ENCODE data around the gene SEC24A.
"Not testable (repeated sequence)": the region's sequence is repeated elsewhere in the genome, so short reads cannot be mapped to it uniquely, and the experiment has no call there.

Gene SEC24A

DNA sequence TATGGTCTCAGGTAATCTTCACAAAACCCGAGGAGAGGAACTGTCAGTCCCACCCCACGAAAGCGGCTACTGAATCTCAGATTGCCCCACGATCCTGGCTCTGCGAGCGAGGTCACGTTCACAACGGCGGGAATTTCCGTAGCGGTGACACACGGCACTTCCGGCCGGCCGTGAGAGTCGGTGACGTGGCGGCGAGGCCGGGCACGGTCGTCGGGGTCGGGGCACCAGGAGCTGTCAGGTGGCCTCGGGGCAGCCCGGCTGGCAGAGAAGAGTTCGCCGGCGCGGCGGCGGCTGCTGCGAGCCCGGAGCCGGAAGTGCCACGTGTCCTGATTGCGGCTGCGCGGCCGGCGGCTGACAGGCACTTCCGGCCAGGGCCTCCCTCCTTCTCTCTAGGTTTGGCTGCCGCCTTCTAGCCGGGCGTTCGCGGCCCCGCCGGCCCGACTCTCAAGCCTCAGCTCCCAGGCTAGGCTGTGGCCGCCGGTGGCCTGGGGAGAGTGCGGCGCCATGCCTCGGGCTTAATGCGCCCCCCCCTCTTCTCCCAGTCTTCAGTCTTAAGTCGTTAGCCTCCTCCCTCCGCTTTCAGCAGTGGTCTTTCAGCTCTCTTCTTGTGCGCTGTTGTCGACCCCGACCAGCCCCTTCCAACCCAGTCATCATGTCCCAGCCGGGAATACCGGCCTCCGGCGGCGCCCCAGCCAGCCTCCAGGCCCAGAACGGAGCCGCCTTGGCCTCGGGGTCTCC, at the start of gene SEC24A:
Gene SEC24A, plus strand, starts transcription at position 361 of the 738 bp plus-strand sequence. Its CDS starts 292 bp downstream, at position 653.
- peak within 1 kb of the TSS; percentile 96 for H3K4me3 ChIP-seq (ENCODE audit: low read depth, low read length)

DNA sequence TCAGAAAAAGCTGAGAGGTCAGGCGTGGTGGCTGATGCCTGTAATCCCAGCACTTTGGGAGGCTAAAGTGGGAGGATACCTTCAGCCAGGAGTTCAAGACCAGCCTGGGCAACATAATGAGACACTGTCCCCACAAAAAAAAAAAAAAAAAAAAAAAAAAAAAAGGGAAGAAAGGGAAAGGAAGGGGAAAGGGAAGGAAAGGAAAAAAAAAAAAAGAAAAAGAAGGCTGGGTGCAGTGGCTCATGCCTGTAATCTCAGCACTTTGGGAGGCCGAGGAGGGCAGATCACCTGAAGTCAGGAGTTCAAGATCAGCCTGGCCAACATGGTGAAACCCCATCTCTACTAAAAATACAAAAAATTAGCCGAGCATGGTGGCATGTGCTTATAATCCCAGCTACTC, 48.8 kb upstream of the SEC24A start:
- H3K4me3 ChIP-seq (ENCODE audit: low read depth, low read length), result not testable (repeated sequence)

DNA sequence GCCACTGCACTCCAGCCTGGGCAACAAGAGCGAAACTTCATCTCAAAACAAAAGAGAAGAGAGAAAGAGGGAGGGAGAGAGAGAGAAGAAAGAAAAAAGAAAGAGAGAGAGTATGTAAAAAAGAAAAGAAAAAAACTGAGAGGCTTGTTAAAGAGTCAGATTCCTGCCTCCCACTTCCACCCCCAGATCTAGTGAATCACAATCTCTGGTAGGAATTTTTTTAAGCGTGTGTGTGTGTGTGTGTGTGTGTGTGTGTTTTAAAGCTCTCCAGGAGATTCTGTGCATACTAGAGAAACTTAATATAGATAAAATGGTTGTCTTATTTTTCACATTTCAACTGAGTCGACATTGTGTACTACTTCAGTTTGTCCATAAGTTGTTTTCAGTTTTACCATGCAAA, 48.0 kb upstream of the SEC24A start:
- H3K4me3 ChIP-seq (ENCODE audit: low read depth, low read length), result no peak overlapping the region

DNA sequence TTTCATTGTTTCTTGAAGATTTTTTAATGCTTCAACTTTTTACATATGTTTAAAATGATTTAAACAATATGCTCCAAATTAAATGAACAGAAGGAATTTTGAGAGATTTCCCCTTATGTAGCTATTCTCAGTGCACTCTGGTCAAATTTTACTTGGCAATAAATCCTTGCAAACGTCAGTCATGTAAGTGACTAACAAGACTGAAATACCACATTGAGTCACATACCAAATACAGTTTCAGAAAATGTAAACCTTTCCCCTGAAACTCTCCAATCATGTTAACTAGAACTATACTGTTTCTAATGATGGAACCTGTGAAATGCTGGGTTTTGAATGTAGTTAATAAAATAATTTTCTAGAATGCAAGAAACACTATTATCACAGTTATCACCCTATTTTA, 45.5 kb upstream of the SEC24A start:
- H3K4me3 ChIP-seq (ENCODE audit: low read depth, low read length), result no peak overlapping the region

DNA sequence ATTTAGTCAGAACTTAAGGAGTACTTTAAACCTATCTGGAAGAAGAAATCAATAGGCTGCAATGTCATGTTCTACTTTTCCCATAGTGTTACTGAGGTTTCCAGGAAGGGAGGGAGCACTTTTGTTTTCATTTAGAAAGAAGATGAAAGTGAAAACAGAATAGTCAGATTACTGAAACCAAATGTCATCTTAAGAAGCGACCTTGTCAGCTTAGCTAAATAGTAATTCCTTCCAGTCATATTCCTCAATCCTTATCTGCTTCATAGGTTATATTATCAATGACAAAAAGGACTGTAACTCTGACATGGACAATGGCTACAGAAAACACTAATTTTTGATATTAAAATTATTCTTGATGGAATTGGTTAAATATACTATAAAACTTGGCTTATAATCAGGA, 43.7 kb upstream of the SEC24A start:
- H3K4me3 ChIP-seq (ENCODE audit: low read depth, low read length), result no peak overlapping the region

DNA sequence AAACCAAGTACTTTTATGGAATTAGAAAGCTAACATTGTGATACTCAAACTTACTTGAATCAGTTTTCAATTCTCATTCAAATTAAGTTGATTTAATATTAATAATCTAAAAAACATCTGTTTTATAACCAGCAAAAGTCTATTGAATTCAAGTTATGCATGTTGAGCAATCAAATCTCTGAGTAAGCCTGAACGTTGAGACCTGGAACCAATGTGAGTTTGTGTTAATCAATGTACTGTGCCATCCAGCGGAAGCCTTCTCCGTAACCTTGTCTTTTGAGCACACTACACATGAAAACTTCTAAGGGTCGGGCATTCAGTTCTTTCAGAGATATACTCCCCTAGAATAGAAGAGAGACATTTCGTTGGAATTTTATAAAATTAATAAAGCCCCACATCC, 41.9 kb upstream of the SEC24A start:
- H3K4me3 ChIP-seq (ENCODE audit: low read depth, low read length), result no peak overlapping the region

DNA sequence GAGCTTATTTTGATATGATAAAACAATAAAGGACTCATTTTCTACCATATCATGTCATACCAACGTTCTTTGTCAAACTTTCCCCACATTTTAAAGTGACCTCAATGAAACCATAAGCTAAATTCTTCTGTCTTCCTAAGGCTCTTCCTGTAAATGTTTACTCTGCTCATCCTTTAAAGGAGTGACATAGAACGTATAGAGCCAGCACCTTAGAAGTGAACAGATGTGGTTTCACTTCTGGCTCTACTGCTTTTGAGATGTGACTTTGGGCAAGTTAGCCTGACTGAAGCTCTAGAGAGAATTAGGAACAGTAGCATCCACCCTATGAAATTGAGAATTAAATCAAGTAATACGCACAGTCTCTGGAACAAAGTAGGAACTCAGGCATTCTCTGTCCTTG, 40.0 kb upstream of the SEC24A start:
- no peak overlapping the region for H3K4me3 ChIP-seq (ENCODE audit: low read depth, low read length)

DNA sequence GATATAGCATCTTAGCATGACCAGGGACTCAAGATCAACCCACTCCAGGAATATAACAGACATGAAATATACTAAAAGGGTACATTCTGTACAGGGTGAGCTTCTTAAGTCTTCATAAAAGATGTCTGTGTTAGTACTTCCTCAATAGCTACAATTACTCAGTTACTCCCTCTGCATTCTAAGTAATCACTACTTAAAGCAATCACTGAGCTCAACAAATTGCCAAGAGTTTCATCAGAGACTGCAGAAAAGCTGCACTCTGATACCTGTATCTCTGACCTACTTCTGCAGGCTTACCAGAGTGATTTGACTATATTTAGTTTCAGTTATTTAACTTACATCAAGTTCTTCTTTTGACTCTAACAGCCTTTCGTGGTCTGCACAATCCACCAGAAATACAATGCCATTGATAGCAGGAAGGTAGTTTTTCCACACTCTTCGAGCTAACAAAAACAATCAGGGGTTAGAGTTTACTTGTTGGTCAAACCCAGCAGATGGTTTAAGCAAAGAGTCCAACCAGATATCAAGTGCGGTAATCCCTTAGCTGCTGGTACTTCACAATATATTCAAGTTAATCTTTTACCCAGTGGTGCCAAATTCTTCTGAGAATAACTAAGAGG, 39.2 kb upstream of the SEC24A start:
- no peak overlapping the region for H3K4me3 ChIP-seq (ENCODE audit: low read depth, low read length)

DNA sequence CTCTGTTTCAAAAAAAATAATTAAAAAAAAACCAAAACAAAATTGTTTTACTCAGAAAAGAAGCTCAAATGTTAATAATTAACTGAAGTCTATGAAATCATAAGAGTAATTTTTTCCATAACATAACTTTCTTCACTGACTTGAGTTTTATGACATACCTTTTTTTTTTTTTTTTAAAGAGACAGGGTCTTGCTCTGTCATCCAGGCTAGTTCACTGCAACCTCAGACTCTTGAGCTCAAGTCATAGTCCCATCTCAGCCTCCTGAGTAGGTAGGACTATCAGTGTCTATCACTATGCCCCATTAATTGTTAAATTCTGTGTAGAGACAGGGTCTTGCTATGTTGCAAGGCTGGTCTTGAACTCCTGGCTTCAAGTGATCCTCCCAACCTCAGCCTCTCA, 37.9 kb upstream of the SEC24A start:
- H3K4me3 ChIP-seq (ENCODE audit: low read depth, low read length), result no peak overlapping the region

DNA sequence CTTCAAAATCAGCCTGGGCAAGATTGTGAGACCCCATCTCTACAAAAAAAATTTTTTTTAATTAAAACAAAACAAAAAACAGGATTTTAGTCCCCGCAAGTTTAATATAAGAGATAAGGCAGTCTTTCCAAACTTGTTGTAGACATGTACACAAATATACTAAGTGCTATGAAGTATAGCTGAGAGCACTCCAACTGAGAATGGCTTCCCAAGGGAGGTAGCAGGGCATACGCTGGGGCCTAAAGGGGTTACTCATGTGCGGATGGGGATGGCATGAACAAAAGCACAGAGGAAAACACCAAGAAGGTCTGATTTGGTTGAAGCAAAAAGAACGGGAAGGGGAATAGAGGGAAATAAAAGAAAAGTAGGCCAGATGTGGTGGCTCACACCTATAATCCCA, 37.1 kb upstream of the SEC24A start:
- no peak overlapping the region for H3K4me3 ChIP-seq (ENCODE audit: low read depth, low read length)

DNA sequence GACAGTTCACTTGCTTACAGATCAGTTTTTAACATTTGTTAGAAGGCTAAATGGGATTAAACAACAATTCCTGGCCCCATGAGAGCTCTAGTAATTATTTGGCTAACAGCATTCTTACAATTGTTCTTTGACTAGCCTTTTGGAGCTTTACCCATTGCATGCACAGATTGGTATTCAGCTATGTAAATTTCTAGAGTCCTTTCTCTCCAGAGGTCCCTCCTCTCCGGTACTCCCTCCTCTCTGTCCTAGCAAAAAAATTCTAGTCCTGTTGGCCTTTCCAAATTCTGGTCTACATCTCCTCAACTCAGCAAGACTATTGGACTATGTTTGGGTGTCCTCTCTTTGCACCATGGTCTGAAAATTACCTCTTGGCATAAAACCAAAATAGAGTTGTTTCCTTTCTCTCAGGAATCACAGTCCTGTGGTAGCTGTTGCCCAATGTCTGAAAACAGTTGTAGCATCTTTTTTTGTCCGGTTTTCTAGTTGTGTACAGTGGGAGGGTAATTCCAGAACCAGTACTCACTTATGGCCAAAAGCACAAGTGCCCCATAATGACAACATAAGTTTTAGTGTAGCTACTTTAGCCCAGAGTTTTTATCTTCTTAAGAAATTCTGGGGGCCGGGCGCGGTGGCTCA, 34.0 kb upstream of the SEC24A start:
- no peak overlapping the region for H3K4me3 ChIP-seq (ENCODE audit: low read depth, low read length)

DNA sequence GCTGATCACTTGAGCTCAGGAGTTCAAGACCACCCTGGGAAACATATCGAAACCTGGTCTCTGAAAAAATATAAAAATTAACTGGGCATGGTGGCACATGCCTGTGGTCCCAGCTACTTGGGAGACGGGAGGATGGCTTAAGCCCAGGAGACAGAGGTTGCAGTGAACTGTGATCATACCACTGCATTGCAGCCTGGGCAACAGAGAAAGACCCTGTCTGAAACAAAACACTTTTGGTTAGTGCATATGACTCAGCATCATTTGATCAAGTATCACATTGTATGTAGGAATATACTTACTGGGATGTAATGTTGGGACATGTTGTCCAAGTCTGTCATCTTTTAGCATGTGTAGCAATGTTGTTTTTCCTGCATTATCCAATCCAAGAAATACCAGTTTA, 28.0 kb upstream of the SEC24A start:
- no peak overlapping the region for H3K4me3 ChIP-seq (ENCODE audit: low read depth, low read length)

DNA sequence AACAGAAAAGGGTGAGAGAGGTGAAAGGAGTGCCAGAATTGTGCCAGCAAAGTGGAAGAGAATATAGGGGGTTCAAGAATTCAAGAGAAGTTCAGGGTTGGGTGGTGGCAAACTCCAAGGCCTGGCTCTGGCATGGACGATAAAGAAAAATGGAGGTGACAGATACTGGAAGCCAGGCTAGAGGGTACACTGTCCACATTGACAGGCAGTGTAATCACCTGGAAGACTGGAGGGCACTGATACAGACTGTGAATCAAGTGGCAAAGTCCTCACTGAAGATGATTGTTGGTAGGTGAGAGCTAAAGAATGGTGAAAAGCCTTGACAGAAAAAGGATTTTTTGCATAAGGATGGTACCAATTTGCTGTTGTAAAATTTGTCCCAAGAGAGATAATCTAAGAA, 23.0 kb upstream of the SEC24A start:
- no peak overlapping the region for H3K4me3 ChIP-seq (ENCODE audit: low read depth, low read length)

DNA sequence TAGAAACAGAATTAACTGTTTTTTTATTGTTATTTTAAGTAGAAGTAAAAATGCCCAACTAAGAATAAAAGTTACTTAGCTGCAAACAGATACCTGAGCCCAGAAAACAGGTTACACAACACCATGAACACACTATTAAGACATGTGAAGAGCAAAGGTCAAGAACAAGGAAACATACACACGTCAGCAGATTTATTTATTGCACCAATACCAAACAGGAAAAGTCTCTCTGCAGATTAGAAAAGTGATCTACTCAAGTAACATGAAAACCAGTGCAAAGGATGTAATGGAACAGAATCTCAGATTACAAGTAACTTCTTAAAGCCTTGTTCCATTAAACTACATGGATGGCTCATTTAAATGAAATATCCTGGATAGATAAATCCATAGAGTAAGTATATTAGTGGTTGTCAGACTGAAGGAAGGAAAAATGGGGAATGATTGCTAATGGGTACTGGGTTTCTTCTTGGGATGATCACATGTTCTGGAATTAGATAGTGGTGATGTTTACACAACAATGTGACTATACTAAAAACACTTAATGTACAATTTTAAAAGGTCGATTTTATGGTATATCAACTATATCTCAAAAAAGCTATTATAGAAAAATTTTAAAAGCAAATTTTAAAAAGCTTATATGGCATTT, 22.1 kb upstream of the SEC24A start:
- H3K4me3 ChIP-seq (ENCODE audit: low read depth, low read length), result no peak overlapping the region

DNA sequence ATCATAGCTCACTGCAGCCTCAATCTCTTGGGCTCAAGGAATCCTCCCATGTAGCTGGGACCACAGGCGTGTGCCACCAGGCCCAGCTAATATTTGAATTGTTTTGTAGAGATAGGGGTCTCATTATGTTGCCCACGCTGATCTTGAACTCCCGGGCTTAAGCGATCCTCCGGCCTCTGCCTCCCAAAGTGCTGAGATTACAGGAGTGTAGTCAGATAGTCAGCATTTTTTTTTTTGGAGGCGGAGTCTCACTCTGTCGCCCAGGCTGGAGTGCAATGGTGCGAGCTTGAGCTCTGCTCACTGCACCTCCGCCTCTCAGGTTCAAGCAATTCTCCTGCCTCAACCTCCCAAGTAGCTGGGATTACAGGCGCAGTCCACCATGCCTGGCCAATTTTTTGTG, 14.4 kb upstream of the SEC24A start:
- no peak overlapping the region for H3K4me3 ChIP-seq (ENCODE audit: low read depth, low read length)

DNA sequence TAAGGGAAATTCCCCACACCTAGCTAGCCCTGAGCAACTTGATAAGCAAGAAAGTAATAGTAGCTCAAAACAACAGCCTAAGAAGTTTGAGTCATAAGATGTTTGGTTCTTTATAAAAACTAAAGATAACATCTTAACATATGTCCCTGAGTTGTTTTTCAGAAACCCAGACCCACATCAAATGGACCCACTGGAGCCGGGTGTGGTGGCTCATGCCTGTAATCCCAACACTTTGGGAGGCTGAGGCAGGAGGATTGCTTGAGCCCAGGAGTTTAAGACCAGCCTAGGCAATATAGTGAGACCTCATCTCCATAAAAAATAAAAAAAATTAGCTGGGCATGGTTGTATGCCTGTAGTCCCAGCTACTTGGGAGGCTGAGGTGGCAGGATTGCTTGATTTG, 13.2 kb upstream of the SEC24A start:
- H3K4me3 ChIP-seq (ENCODE audit: low read depth, low read length), result not testable (repeated sequence)

DNA sequence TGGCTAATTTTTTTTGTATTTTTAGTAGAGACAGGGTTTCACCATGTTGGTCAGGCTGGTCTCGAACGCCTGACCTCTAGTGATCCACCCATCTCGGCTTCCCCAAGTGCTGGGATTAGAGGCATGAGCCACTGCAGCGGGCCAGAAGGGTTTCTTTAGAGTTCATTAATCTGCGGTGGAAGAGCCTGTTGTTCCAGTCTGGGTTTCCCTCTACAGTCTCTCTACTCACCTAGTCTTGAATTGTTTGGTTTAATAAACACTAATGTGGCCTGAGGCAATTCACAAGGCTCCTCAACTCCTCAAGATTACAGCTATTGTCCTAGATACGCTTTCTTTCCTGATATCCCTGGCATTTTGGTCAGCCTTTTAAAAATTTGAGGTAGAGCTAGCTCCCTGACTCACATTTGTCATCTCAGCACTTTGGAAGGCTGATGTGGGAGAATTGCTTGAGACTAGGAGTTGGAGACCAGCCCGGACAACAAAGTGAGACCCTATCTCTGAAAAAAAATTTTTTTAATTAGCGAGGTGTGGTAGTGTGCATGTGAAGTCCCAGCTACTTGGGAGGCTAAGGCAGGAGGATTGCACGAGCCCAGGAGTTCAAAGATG, 11.4 kb upstream of the SEC24A start:
- no peak overlapping the region for H3K4me3 ChIP-seq (ENCODE audit: low read depth, low read length)

DNA sequence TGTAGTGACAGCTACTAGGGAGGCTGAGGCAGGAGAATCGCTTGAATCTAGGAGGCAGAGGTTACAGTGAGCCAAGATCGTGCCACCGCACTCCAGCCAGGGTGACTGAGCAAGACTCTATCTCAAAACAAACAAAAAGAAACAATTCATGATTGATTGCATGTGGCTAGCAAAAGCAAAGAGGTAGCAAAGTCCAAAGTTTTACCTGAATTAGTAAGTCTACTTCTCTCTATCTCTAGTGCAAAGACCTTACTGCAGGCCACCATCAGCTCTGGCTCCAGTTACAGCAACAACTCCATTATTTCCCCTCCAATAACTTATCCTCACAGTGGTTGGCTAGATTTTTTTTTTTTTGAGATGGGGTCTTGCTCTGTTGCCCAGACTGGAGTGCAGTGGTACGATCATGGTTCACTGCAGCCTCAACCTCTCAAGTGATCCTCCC, 9.8 kb upstream of the SEC24A start:
- H3K4me3 ChIP-seq (ENCODE audit: low read depth, low read length), result no peak overlapping the region

DNA sequence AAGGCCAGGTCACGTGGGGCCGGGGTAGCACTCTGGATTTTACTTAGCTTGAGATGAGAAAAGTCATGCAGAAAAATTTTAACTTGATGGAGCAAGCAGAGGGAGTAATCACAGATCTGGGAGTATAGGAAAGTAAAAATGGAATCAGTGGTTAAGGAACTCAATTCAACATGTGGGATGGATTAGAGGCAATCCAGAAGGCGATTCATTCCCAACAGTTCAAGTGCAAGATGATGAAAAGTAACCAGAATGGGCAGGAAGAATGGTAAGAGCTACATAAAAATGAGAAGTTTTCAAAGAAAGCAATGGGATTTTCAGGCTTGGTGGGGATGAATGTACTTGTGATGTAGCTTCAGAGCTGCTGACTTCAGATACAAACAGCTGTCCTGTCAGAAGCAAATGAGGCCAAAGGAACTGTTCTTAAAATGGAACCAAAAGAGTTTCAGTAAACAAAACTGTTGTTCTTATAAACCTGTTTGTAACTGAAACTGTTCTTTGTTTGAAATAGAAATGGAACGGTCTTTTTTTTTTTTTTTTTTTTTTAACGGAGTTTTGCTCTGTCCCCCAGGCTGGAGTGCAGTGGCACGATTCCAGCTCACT, 5.6 kb upstream of the SEC24A start:
- H3K4me3 ChIP-seq (ENCODE audit: low read depth, low read length), result no peak overlapping the region

DNA sequence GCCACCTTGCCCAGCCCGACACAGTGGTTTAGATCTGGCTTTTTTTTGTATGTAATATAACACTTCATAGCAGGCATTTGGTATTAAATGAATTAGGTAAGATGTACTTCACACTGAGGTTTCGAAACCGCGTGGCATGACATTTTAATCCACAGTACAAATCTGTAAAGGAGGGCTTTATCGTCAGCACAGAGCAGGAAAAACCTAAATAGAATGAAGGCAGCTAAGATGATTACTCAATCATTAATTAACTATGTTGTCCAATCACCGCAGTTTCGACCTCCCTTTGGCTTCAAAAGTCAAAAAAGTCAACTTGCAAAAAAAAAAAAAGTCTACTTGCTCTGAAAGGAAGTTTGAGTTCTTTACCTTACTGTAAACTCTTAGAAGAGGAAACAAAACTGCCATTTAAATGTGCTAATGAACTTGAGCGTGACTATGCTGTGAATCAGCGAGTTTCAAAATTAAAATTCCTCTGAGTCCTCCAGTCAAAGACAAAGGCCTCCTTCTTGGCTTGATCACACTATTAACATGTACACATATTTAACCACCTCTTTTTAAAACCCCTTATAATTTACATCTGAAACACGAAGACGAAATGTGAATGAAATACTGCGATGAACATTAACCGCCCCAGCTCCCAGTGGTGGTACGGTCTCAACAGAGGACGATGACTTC, 698 bp upstream of the SEC24A start:
- H3K4me3 ChIP-seq (ENCODE audit: low read depth, low read length), result peak overlapping the region; percentile 96

All from iPS-11a (cell line).